ENCODE measurements around the gene YES1.

- TF ChIP-seq CTCF (IDR thresholded peaks at IDR 0.05) (no peak), POLR2AphosphoS5 (IDR thresholded peaks at IDR 0.05) (peak; percentile 19), POLR2A (IDR thresholded peaks at IDR 0.05) (no peak)
These were observed 12.1 kb upstream of the YES1 start for GRCh38 chr18:824179-824578.

All from prostate gland (tissue), 2 donors.